ENCODE data around the gene HRH3.

GRCh38 chr20:62168061-62168460 is 52.0 kb downstream of the HRH3 start:
- no peak for TF ChIP-seq CTCF (IDR thresholded peaks at IDR 0.05; ENCODE audit: poor library complexity, severe bottlenecking)
- TF ChIP-seq RAD21 (conservative IDR thresholded peaks at IDR 0.05), result no peak
- TF ChIP-seq TAF1 (IDR thresholded peaks at IDR 0.05; ENCODE audit: low read depth), result no peak
- TF ChIP-seq POLR2AphosphoS5 (IDR thresholded peaks at IDR 0.05), result no peak
